ENCODE results near the gene LRRC43.
"Not testable (repeated sequence)": the region's sequence is repeated elsewhere in the genome, so short reads cannot be mapped to it uniquely, and the experiment has no call there.

Gene LRRC43

DNA sequence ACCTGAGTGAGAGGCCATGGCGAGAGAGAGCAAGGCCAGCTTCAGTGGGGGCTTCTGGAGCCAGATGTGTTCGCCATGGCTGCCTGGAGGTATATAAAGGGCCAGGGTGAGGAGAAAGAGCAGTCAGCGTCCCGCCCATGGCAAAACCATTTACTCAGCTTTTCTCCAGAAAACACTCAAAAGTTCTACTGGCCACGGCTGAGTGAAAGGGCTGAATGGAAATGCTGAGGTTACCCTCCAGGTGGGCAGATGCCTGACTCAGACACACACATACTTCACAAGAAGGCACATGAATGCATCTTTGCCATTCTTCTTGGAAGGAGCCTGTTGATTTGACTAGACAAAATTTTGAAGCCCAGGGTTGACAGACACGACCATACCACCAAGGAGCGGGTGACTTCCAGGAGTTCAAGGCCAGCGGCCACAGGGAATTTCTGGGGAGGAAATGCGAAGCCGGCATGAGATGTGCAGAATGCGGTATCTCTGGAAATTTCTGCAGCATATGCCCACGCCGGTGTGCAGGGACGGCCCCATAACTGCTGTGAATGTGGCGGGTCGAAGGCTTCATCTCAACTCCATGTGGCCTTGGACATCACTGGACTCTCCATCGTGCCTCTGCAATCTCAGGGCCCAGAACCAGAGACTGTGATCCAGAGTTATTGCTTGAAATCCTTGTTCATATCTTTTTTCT is 8.6 kb upstream of the LRRC43 start, which contains the start of gene IL31:
TSS of gene IL31 (minus strand) at position 67 of the 691 bp plus-strand sequence. CDS start at position 18, 49 bp downstream.
- peaks cover 0 to 5% of the 10 kb centered on the region in 2 donors for H3K27me3 ChIP-seq (ENCODE audit: control insufficient read depth in 1 of 2, insufficient read depth in 2 of 2, low read length in 2 of 2)
- H3K4me3 ChIP-seq (ENCODE audit: low read length in 2 of 2), result no peak within 1 kb of the TSS
- H3K9me3 ChIP-seq (ENCODE audit: control insufficient read depth in 2 of 2, low read length in 2 of 2), result no peaks in the 10 kb centered on the region
- no peak within 1 kb of the TSS for H3K9ac ChIP-seq (ENCODE audit: low read length in 2 of 2)
- H3K4me1 ChIP-seq (ENCODE audit: control insufficient read depth, insufficient read depth, low read length), result no peaks in the 10 kb centered on the region
- no peaks in the 10 kb centered on the region for H3K36me3 ChIP-seq (ENCODE audit: control insufficient read depth in 2 of 2, insufficient read depth in 2 of 2, low read length in 2 of 2)
- no peak within 1 kb of the TSS for H3K27ac ChIP-seq (ENCODE audit: low read length)

- H3K4me1 ChIP-seq (ENCODE audit: control insufficient read depth, insufficient read depth, low read length); H3K27me3 ChIP-seq (ENCODE audit: control insufficient read depth in 1 of 2, insufficient read depth in 2 of 2, low read length in 2 of 2); H3K9ac ChIP-seq (ENCODE audit: low read length in 2 of 2); H3K4me3 ChIP-seq (ENCODE audit: low read length in 2 of 2); H3K27ac ChIP-seq (ENCODE audit: low read length); H3K36me3 ChIP-seq (ENCODE audit: control insufficient read depth in 2 of 2, insufficient read depth in 2 of 2, low read length in 2 of 2); H3K9me3 ChIP-seq (ENCODE audit: control insufficient read depth in 2 of 2, low read length in 2 of 2): not testable (repeated sequence)
Measured at GRCh38 chr12:122176473-122176872, 6.5 kb upstream of the LRRC43 start.

GRCh38 chr12:122183588-122183940 is 641 bp downstream of the LRRC43 start:
- Histone ChIP-seq H3K4me1 (ENCODE audit: control insufficient read depth, insufficient read depth, low read length) (peaks cover 8% of the 10 kb centered on the region), H3K27ac (ENCODE audit: low read length) (no peak overlapping the region), H3K9ac (ENCODE audit: low read length in 2 of 2) (peak overlapping the region in 1 of 2 donors; percentile 28), H3K9me3 (ENCODE audit: control insufficient read depth in 2 of 2, low read length in 2 of 2) (no peaks in the 10 kb centered on the region), H3K4me3 (ENCODE audit: low read length in 2 of 2) (peak overlapping the region in 1 of 2 donors; percentile 72), H3K36me3 (ENCODE audit: control insufficient read depth in 2 of 2, insufficient read depth in 2 of 2, low read length in 2 of 2) (no peaks in the 10 kb centered on the region), H3K27me3 (ENCODE audit: control insufficient read depth in 1 of 2, insufficient read depth in 2 of 2, low read length in 2 of 2) (no peaks in the 10 kb centered on the region)

DNA sequence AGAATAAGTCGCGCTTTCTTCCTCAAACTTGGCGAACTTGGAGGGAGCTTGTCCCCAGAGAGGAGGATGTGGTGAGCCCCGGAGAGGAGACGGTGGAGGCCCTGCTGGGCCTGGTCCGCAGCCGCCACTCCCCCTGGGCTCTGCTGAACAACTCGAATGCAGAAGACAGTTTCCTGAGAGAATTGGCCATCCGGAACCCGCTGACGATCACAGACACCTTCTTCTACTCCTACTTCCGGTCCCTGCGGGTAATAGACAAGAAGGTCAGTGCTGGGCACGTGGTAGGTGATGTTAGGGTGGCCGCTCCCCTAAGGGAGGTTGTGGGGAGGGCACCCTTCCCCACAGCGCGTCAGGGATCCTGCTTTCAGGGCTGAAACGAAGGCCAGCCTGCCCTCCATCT is 1.6 kb downstream of the LRRC43 start:
- no peaks in the 10 kb centered on the region for H3K36me3 ChIP-seq (ENCODE audit: control insufficient read depth in 2 of 2, insufficient read depth in 2 of 2, low read length in 2 of 2)
- H3K27ac ChIP-seq (ENCODE audit: low read length), result no peak overlapping the region
- no peaks in the 10 kb centered on the region for H3K9me3 ChIP-seq (ENCODE audit: control insufficient read depth in 2 of 2, low read length in 2 of 2)
- H3K9ac ChIP-seq (ENCODE audit: low read length in 2 of 2), result no peak overlapping the region
- no peaks in the 10 kb centered on the region for H3K27me3 ChIP-seq (ENCODE audit: control insufficient read depth in 1 of 2, insufficient read depth in 2 of 2, low read length in 2 of 2)
- H3K4me3 ChIP-seq (ENCODE audit: low read length in 2 of 2), result no peak overlapping the region
- H3K4me1 ChIP-seq (ENCODE audit: control insufficient read depth, insufficient read depth, low read length), result peaks cover 8% of the 10 kb centered on the region

DNA sequence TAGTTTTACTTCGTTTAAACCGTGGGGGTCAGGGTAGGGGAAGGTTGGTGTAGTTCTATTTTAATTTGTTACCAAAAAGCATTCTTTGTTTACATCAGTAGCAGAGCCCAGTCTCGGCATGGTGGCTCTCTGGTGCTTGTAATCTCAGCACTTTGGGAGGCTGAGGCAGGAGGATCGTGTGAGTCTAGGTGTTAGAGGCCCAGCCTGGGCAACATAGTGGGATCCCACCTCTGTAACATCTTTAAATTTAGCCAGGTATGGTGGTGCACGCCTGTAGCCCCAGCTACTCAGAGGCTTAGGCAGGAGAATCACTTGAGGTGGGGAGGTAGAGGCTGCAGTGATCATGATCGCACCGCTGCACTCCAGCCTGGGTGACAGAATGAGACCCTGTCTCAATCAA is 2.2 kb downstream of the LRRC43 start:
- H3K27me3 ChIP-seq (ENCODE audit: control insufficient read depth in 1 of 2, insufficient read depth in 2 of 2, low read length in 2 of 2), result no peaks in the 10 kb centered on the region
- no peaks in the 10 kb centered on the region for H3K36me3 ChIP-seq (ENCODE audit: control insufficient read depth in 2 of 2, insufficient read depth in 2 of 2, low read length in 2 of 2)
- peaks cover 8% of the 10 kb centered on the region for H3K4me1 ChIP-seq (ENCODE audit: control insufficient read depth, insufficient read depth, low read length)
- H3K9ac ChIP-seq (ENCODE audit: low read length in 2 of 2), result no peak overlapping the region
- no peak overlapping the region for H3K27ac ChIP-seq (ENCODE audit: low read length)
- no peak overlapping the region for H3K4me3 ChIP-seq (ENCODE audit: low read length in 2 of 2)
- H3K9me3 ChIP-seq (ENCODE audit: control insufficient read depth in 2 of 2, low read length in 2 of 2), result no peaks in the 10 kb centered on the region

DNA sequence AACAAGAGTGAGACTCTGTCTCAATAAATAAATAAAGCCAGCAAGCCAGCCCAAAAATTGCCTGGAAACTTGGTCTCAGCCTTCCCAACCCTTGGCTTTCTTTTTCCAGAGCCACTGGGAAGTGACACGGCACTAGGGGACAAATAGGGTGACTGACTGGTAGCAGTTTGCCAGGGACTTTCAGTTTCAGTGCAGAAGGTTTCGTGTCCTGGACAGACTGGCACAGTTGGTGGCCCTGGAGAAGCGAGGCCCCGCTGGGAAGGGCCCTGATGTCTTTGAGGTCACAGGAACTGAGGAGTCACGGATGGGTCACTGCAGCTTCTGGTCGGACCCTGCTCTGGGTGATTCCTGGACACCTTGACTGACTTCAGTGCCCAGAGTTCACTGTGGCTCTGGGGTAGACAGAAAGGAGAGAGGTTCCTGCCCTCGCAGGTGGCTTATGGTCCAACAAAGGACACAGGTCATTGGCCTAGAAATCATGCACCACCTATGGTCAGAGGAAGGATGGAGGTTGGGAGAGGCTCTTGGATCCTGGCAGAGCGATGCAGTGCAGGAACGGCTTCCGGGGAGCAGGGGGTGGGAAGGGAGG is 2.7 kb downstream of the LRRC43 start:
- H3K9ac ChIP-seq (ENCODE audit: low read length in 2 of 2), result no peak overlapping the region
- H3K9me3 ChIP-seq (ENCODE audit: control insufficient read depth in 2 of 2, low read length in 2 of 2), result no peaks in the 10 kb centered on the region
- no peak overlapping the region for H3K4me3 ChIP-seq (ENCODE audit: low read length in 2 of 2)
- H3K27me3 ChIP-seq (ENCODE audit: control insufficient read depth in 1 of 2, insufficient read depth in 2 of 2, low read length in 2 of 2), result no peaks in the 10 kb centered on the region
- H3K27ac ChIP-seq (ENCODE audit: low read length), result no peak overlapping the region
- H3K36me3 ChIP-seq (ENCODE audit: control insufficient read depth in 2 of 2, insufficient read depth in 2 of 2, low read length in 2 of 2), result no peaks in the 10 kb centered on the region
- peaks cover 8% of the 10 kb centered on the region for H3K4me1 ChIP-seq (ENCODE audit: control insufficient read depth, insufficient read depth, low read length)

- Histone ChIP-seq H3K27me3 (ENCODE audit: control insufficient read depth in 1 of 2, insufficient read depth in 2 of 2, low read length in 2 of 2) (peaks cover 0 to 3% of the 10 kb centered on the region in 2 donors), H3K4me1 (ENCODE audit: control insufficient read depth, insufficient read depth, low read length) (peaks cover 8% of the 10 kb centered on the region), H3K36me3 (ENCODE audit: control insufficient read depth in 2 of 2, insufficient read depth in 2 of 2, low read length in 2 of 2) (no peaks in the 10 kb centered on the region), H3K9ac (ENCODE audit: low read length in 2 of 2) (no peak overlapping the region), H3K9me3 (ENCODE audit: control insufficient read depth in 2 of 2, low read length in 2 of 2) (no peaks in the 10 kb centered on the region), H3K27ac (ENCODE audit: low read length) (no peak overlapping the region), H3K4me3 (ENCODE audit: low read length in 2 of 2) (no peak overlapping the region)
Measured at GRCh38 chr12:122187466-122187865, 4.5 kb downstream of the LRRC43 start.

- H3K27me3 ChIP-seq (ENCODE audit: control insufficient read depth in 1 of 2, insufficient read depth in 2 of 2, low read length in 2 of 2), result peaks cover 0 to 3% of the 10 kb centered on the region in 2 donors
- no peak overlapping the region for H3K27ac ChIP-seq (ENCODE audit: low read length)
- no peaks in the 10 kb centered on the region for H3K4me1 ChIP-seq (ENCODE audit: control insufficient read depth, insufficient read depth, low read length)
- H3K4me3 ChIP-seq (ENCODE audit: low read length in 2 of 2), result no peak overlapping the region
- no peaks in the 10 kb centered on the region for H3K9me3 ChIP-seq (ENCODE audit: control insufficient read depth in 2 of 2, low read length in 2 of 2)
- H3K36me3 ChIP-seq (ENCODE audit: control insufficient read depth in 2 of 2, insufficient read depth in 2 of 2, low read length in 2 of 2), result no peaks in the 10 kb centered on the region
- no peak overlapping the region for H3K9ac ChIP-seq (ENCODE audit: low read length in 2 of 2)
Measured at GRCh38 chr12:122189626-122190475, 6.9 kb downstream of the LRRC43 start.

DNA sequence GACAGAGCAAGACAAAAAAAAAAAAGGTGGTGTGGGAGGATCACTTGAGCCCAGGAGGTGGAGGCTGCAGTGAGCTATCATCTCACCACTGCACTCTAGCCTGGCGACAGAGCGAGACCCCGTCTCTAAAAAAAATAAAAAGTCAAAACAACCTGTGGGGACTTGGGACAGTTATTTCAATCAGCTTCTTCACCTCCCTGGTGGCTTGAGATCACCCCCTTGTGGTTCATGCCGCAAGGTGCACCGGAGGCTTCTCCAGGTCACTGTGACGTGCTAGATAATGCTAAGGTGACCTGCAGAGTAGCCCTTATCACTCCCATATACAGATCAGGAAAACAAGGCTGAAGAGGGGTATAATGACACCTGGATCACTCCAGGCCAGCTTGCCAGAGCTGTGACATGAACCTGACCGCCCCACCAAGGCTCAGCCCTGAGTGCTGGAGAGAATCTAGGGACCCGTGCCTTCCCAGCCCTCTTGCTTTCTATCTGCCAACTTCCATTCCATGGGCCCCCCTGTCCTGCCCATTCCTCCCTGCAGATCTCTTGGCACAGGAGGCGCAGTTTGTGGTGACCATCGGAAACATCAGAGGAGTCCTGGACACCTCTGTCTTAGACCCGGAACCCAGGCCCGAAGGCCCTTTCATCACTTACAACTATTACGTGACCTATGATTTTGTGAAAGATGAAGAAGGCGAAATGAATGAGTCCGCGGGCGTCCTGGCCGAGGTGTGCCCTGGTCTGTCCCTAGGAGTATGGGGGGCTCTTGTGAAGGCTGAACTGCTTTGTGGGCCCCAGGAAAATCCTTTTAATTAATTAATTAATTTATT is 8.1 kb downstream of the LRRC43 start:
- H3K27me3 ChIP-seq (ENCODE audit: control insufficient read depth in 1 of 2, insufficient read depth in 2 of 2, low read length in 2 of 2), result peaks cover 0 to 3% of the 10 kb centered on the region in 2 donors
- no peak overlapping the region for H3K27ac ChIP-seq (ENCODE audit: low read length)
- no peaks in the 10 kb centered on the region for H3K4me1 ChIP-seq (ENCODE audit: control insufficient read depth, insufficient read depth, low read length)
- H3K4me3 ChIP-seq (ENCODE audit: low read length in 2 of 2), result no peak overlapping the region
- no peak overlapping the region for H3K9ac ChIP-seq (ENCODE audit: low read length in 2 of 2)
- H3K36me3 ChIP-seq (ENCODE audit: control insufficient read depth in 2 of 2, insufficient read depth in 2 of 2, low read length in 2 of 2), result no peaks in the 10 kb centered on the region
- no peaks in the 10 kb centered on the region for H3K9me3 ChIP-seq (ENCODE audit: control insufficient read depth in 2 of 2, low read length in 2 of 2)

DNA sequence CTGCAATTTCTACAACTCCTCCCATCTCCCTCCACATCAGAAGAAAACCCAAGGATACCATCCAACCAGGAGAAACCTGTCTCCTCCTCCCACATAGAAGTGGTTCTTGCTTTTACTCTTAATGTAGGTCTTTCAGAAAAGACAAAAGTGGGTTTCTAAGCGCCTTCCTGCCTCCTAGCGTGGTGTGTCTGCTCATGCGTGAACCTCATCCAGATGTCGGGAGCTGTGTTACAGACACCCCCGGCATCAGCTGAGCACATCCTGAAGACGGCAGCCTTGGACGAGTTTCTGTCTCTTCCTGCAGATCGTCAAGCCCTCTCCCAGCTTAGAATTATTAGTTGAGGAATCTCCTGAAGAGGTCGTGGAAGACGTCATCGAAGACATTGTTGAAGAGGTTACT is 9.5 kb downstream of the LRRC43 start:
- no peak overlapping the region for H3K27ac ChIP-seq (ENCODE audit: low read length)
- H3K27me3 ChIP-seq (ENCODE audit: control insufficient read depth in 1 of 2, insufficient read depth in 2 of 2, low read length in 2 of 2), result peaks cover 0 to 3% of the 10 kb centered on the region in 2 donors
- H3K9me3 ChIP-seq (ENCODE audit: control insufficient read depth in 2 of 2, low read length in 2 of 2), result no peaks in the 10 kb centered on the region
- no peak overlapping the region for H3K9ac ChIP-seq (ENCODE audit: low read length in 2 of 2)
- H3K4me1 ChIP-seq (ENCODE audit: control insufficient read depth, insufficient read depth, low read length), result no peaks in the 10 kb centered on the region
- H3K36me3 ChIP-seq (ENCODE audit: control insufficient read depth in 2 of 2, insufficient read depth in 2 of 2, low read length in 2 of 2), result no peaks in the 10 kb centered on the region
- H3K4me3 ChIP-seq (ENCODE audit: low read length in 2 of 2), result no peak overlapping the region

Data from stomach smooth muscle (tissue), 2 donors.